ENCODE results near the gene CBX8.

CBX8 gene

DNA sequence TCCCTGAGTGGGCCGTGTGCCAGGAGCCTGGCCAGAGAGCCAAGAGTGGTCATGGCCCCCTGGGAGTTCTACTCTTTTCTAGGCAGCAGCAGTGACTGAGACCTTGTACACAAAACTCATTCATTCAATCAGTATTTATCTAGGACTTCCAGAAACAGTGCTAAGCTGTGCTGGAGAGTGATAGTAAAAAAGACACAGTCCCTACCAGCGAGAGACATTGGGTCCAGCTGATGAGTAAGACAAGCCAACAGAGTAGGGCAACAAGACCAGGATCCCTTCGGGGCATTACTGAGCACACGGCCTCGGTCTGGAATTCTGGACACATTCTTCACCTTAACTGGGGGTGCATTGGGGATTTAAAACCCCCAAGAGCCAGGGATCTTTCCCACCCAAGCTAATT is 22.2 kb upstream of the CBX8 start:
- H3K27ac ChIP-seq (ENCODE audit: low read length) = no peak overlapping the region

GRCh38 chr17:79818026-79818758 is 21.3 kb upstream of the CBX8 start:
- DNase-seq (ENCODE audit: low read depth, low spot score) = no peak
- no peaks in the 10 kb centered on the region for H3K9me3 ChIP-seq (ENCODE audit: control insufficient read depth, insufficient read depth, low read length)
- H3K4me1 ChIP-seq (ENCODE audit: control insufficient read depth, insufficient read depth, low read length) = peaks cover 5% of the 10 kb centered on the region
- H3K36me3 ChIP-seq (ENCODE audit: control insufficient read depth, insufficient read depth, low read length) = no peaks in the 10 kb centered on the region
- no peak overlapping the region for H3K4me3 ChIP-seq (ENCODE audit: low read length)
- WGBS (ENCODE audit: insufficient coverage, insufficient read length) = no CpG with 5 or more reads among the region's 12 CpGs
- H3K27ac ChIP-seq (ENCODE audit: low read length) = no peak overlapping the region
- H3K27me3 ChIP-seq (ENCODE audit: control insufficient read depth, insufficient read depth, low read length) = peaks cover 63% of the 10 kb centered on the region

More for the DNA sequence above, 22.2 kb upstream of the CBX8 start:
- no peak overlapping the region for H3K4me3 ChIP-seq (ENCODE audit: low read length)
- no CpG with 5 or more reads among the region's 5 CpGs for WGBS (ENCODE audit: insufficient coverage, insufficient read length)
- no peaks in the 10 kb centered on the region for H3K36me3 ChIP-seq (ENCODE audit: control insufficient read depth, insufficient read depth, low read length)
- H3K4me1 ChIP-seq (ENCODE audit: control insufficient read depth, insufficient read depth, low read length) = peaks cover 5% of the 10 kb centered on the region
- no peaks in the 10 kb centered on the region for H3K9me3 ChIP-seq (ENCODE audit: control insufficient read depth, insufficient read depth, low read length)
- peaks cover 60% of the 10 kb centered on the region for H3K27me3 ChIP-seq (ENCODE audit: control insufficient read depth, insufficient read depth, low read length)
- no peak for DNase-seq (ENCODE audit: low read depth, low spot score)

- Histone ChIP-seq H3K4me1 (ENCODE audit: control insufficient read depth, insufficient read depth, low read length) (peaks cover 7% of the 10 kb centered on the region), H3K27me3 (ENCODE audit: control insufficient read depth, insufficient read depth, low read length) (peaks cover 84% of the 10 kb centered on the region)
- WGBS (ENCODE audit: insufficient coverage, insufficient read length) = no CpG with 5 or more reads among the region's 41 CpGs
These were observed 19.1 kb upstream of the CBX8 start for GRCh38 chr17:79815836-79816461.

DNA sequence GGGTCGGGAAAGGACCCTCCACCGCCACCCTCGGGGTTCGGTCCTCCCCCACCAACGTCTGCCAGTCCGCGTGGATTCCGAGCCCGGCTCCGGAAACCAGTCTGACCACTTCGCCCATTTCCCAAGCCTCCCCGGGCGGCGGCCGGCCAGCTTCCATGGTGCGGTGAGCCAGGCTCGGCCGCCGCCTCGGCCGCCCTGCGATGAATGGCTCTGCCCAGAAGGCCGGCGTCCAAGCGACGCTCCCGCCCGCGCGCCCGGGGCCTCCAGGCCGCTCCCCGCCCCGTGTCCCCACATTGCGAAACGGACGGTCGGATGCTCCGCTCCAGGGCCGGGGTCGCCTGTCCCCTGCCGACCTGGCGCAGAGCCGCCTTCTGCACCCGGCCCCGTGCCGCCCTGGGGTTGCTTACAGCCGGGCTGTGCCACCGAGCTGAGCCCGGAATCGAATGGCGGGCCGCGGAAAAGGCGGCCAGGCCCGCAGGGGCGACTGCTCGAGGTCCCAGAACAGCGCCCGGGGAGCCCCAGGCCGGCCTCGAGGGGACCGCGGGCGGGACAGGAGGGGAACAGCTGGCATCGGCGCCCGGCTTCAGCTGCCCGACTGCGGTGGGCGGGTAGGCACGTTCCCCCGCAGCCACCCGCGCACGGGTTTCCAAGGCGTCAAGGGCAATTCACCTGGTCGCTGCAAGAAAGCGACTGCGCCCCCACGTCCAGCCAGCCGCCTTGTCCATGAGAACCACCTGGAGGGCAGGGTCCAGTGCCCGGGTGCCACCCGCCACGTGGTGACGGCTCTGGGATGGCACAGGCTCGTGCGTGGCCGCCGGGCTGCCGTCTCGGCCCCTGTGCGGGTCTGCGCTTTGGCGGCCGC is 18.3 kb upstream of the CBX8 start:
- no CpG with 5 or more reads among the region's 96 CpGs for WGBS (ENCODE audit: insufficient coverage, insufficient read length)
- Histone ChIP-seq H3K27ac (ENCODE audit: low read length) (no peak overlapping the region), H3K27me3 (ENCODE audit: control insufficient read depth, insufficient read depth, low read length) (peaks cover 89% of the 10 kb centered on the region), H3K4me3 (ENCODE audit: low read length) (peak overlapping the region; percentile 3; the same call in 1 of the 2 replicates), H3K9me3 (ENCODE audit: control insufficient read depth, insufficient read depth, low read length) (no peaks in the 10 kb centered on the region), H3K36me3 (ENCODE audit: control insufficient read depth, insufficient read depth, low read length) (no peaks in the 10 kb centered on the region), H3K4me1 (ENCODE audit: control insufficient read depth, insufficient read depth, low read length) (peaks cover 9% of the 10 kb centered on the region)
- DNase-seq (ENCODE audit: low read depth, low spot score) = no peak

More at GRCh38 chr17:79815836-79816461, 19.1 kb upstream of the CBX8 start:
- Histone ChIP-seq H3K27ac (ENCODE audit: low read length) (no peak overlapping the region), H3K36me3 (ENCODE audit: control insufficient read depth, insufficient read depth, low read length) (no peaks in the 10 kb centered on the region), H3K9me3 (ENCODE audit: control insufficient read depth, insufficient read depth, low read length) (no peaks in the 10 kb centered on the region), H3K4me3 (ENCODE audit: low read length) (no peak overlapping the region)
- DNase-seq (ENCODE audit: low read depth, low spot score) = no peak

- H3K36me3 ChIP-seq (ENCODE audit: control insufficient read depth, insufficient read depth, low read length) = no peaks in the 10 kb centered on the region
- peaks cover 82% of the 10 kb centered on the region for H3K27me3 ChIP-seq (ENCODE audit: control insufficient read depth, insufficient read depth, low read length)
- no peaks in the 10 kb centered on the region for H3K9me3 ChIP-seq (ENCODE audit: control insufficient read depth, insufficient read depth, low read length)
- WGBS (ENCODE audit: insufficient coverage, insufficient read length) = no CpG with 5 or more reads among the region's 43 CpGs
- peaks cover 12% of the 10 kb centered on the region for H3K4me1 ChIP-seq (ENCODE audit: control insufficient read depth, insufficient read depth, low read length)
- H3K4me3 ChIP-seq (ENCODE audit: low read length) = no peak overlapping the region; the same call in 1 of the 2 replicates
- H3K27ac ChIP-seq (ENCODE audit: low read length) = no peak overlapping the region
- no peak for DNase-seq (ENCODE audit: low read depth, low spot score)
These were observed 17.5 kb upstream of the CBX8 start for GRCh38 chr17:79814127-79814973.

DNA sequence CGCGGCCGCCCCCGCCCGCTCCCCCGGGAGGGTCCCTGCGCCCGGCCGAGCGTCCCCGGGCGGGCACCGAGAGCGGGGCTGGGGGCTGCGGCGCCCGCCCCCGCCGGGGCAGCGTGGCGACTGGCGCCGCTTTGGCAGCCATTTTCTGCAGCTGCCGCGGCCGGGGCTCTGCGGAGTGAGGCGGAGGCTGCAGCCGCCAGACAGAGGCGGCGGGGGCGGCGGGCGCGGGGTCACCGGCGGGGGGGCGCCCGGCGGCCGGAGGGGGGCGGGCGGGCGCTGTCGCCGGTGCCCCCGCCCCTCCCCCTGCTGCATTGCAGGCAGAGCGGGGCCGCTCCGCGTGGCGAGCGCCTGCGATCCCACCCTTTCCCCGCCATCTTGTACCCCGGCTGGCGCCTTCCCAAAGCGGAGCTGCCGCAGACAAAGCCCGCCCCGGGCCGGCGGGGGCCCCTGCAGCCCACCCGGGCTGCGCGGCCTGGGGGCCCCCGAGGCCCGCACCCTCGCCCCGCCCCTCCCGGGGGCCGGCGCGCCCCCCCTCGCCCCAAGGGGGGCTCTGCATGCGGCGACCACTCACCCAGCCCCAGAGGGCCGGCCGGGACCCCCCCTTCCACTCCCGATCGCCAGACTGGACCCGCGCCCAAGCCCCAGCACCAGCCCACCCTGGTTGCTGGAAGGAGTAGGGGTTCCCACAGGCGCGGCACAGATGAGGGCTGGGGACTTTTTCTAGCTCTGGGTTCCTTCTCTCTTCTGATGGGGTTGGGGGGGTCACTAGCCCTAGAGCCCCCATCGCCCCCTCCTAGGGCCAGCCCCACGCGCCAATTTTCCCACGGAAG is 16.6 kb upstream of the CBX8 start:
- DNase-seq (ENCODE audit: low read depth, low spot score) = no peak
- Histone ChIP-seq H3K9me3 (ENCODE audit: control insufficient read depth, insufficient read depth, low read length) (no peaks in the 10 kb centered on the region), H3K27me3 (ENCODE audit: control insufficient read depth, insufficient read depth, low read length) (peaks cover 84% of the 10 kb centered on the region), H3K27ac (ENCODE audit: low read length) (no peak overlapping the region), H3K36me3 (ENCODE audit: control insufficient read depth, insufficient read depth, low read length) (no peaks in the 10 kb centered on the region), H3K4me3 (ENCODE audit: low read length) (peak overlapping the region; percentile 7; the same call in 1 of the 2 replicates), H3K4me1 (ENCODE audit: control insufficient read depth, insufficient read depth, low read length) (peaks cover 12% of the 10 kb centered on the region)
- no CpG with 5 or more reads among the region's 89 CpGs for WGBS (ENCODE audit: insufficient coverage, insufficient read length)

DNA sequence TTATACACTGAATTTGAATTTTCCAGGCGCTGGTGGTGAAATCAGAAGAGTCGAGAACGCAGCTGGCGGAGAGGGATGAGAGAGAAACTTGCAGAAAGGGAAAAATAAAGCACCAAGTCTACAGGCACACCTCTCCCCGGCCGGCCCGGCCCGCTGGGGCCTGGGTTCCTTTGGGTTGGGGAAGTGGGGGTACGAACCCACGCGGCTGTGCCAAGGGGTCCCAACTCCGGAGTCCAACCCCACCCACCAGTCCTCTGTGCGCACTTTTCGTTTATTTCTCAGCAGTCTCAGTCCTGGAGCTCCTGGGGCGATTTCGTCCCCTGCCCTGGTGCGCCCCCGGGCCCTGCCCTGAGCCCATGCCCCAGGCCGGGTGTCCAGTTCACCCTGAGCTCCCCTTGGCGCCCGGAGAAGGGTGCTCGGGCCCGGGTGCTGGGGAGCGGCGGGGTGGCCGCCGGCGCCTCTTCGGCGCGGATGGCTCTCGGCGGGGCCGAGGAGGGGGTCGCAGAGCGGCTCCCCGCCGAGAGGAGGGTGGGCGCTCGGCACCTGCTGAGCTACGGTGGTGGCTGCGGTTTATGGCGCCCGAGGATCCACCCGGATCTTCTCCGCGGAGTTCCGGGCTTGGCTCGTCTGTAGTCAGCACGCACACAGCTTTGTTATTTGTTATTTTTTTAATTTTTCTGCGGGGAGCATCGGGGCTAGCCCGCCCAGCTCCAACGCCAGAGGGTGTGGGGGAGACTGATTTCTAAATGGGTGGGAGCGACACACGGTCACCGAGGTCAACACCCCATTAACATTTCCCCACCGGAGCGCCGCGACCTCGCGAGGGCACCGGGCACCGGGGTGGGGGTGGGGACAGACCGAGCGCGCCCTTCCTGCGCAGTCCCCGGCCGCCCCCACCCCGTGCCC is 15.7 kb upstream of the CBX8 start:
- peaks cover 84% of the 10 kb centered on the region for H3K27me3 ChIP-seq (ENCODE audit: control insufficient read depth, insufficient read depth, low read length)
- H3K36me3 ChIP-seq (ENCODE audit: control insufficient read depth, insufficient read depth, low read length) = no peaks in the 10 kb centered on the region
- no peaks in the 10 kb centered on the region for H3K9me3 ChIP-seq (ENCODE audit: control insufficient read depth, insufficient read depth, low read length)
- no CpG with 5 or more reads among the region's 72 CpGs for WGBS (ENCODE audit: insufficient coverage, insufficient read length)
- no peak for DNase-seq (ENCODE audit: low read depth, low spot score)
- peaks cover 12% of the 10 kb centered on the region for H3K4me1 ChIP-seq (ENCODE audit: control insufficient read depth, insufficient read depth, low read length)
- H3K4me3 ChIP-seq (ENCODE audit: low read length) = no peak overlapping the region
- no peak overlapping the region for H3K27ac ChIP-seq (ENCODE audit: low read length)

GRCh38 chr17:79811868-79812352 is 15.0 kb upstream of the CBX8 start:
- Histone ChIP-seq H3K27me3 (ENCODE audit: control insufficient read depth, insufficient read depth, low read length) (peaks cover 84% of the 10 kb centered on the region), H3K36me3 (ENCODE audit: control insufficient read depth, insufficient read depth, low read length) (no peaks in the 10 kb centered on the region), H3K27ac (ENCODE audit: low read length) (no peak overlapping the region), H3K4me1 (ENCODE audit: control insufficient read depth, insufficient read depth, low read length) (peaks cover 12% of the 10 kb centered on the region), H3K4me3 (ENCODE audit: low read length) (no peak overlapping the region), H3K9me3 (ENCODE audit: control insufficient read depth, insufficient read depth, low read length) (no peaks in the 10 kb centered on the region)
- no CpG with 5 or more reads among the region's 20 CpGs for WGBS (ENCODE audit: insufficient coverage, insufficient read length)
- DNase-seq (ENCODE audit: low read depth, low spot score) = no peak

Data from iPS DF 6.9 (cell line).